ENCODE data around the gene MAP3K13. TPM values are rescaled to one million over a fixed set of nuclear protein-coding genes. Genes with fewer than 3 reads are reported as not detected.

The MAP3K13 gene
- total RNA-seq, 1 experiment from 2014 or later, result 21.0 TPM

DNA sequence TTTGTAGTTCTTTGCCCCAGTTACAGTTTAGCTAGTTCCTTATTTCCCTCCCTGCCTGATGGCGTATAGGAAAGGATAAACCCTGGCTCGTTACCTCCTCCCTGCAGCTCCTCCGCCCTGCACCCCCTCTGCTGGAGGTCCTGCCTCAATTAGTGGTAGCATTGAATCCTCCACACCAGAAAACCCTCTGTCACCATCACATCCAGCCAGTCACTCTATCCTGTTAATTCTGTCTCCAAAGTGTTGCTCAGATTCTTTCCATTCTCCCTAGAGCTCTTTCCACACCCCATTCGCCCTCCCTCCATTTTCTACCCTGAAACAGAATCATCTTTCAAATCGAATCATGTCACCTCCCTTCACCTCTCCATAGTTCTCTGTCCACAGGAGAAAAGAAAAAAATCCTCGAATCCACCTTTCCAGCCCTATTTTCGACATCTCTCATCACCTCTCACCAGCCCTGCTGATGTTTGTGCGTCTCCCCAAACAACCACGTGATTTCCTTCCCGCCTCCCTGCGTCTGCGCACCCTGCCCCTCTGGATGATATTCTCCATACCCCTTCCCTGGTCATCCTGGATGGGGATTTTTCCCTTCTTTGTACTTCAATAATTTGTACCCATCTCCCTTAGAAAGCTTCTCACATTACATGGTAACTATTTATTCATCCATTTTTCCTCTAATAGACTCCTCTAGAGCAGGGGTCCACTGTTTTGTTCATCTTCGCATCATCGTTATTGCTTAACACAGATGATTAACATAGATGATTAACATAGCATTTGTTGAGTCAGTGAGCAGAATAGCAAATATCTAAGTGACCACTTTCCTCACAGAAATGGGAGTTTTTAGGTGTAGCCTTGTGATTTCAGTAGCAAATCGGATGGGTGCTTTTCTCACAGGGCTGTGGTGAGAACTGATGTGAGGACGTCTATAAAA lies 37.1 kb downstream of the MAP3K13 start:
- ATAC-seq, result no peak
- CTCF ChIA-PET, result no interaction called here
- no TSS peak for BruUV-seq (replicated peaks)
- Histone ChIP-seq H2AFZ (ENCODE audit: low read depth, low read length, poor library complexity, severe bottlenecking) (no peak overlapping the region), H3K4me2 (ENCODE audit: low read length) (no peak overlapping the region), H3K27ac (ENCODE audit: low read depth, low read length) (no peak overlapping the region), H3K4me1 (ENCODE audit: control insufficient read depth in 1 of 2, insufficient read depth in 2 of 2, low read length in 2 of 2) (no peaks in the 10 kb centered on the region), H3K9me3 (ENCODE audit: control insufficient read depth in 1 of 2, insufficient read depth in 1 of 2, low read depth in 1 of 2, low read length in 2 of 2) (no peaks in the 10 kb centered on the region), H3K4me3 (replicated peaks in 1 of 2; ENCODE audit: low read depth in 1 of 2, low read length in 2 of 2) (no peak overlapping the region), H3K9me2 (ENCODE audit: insufficient read depth) (no peaks in the 10 kb centered on the region), H3K27me3 (ENCODE audit: insufficient read depth, low read length) (peaks cover 8% of the 10 kb centered on the region; the same call in 1 of the 2 replicates), H3K79me2 (ENCODE audit: insufficient read depth, low read length) (no peaks in the 10 kb centered on the region), H3K36me3 (ENCODE audit: control insufficient read depth in 1 of 2, insufficient read depth in 2 of 2, low read length in 2 of 2) (no peaks in the 10 kb centered on the region), H3K9ac (ENCODE audit: low read length) (no peak overlapping the region), H4K20me1 (ENCODE audit: insufficient read depth) (no peaks in the 10 kb centered on the region)
- POLR2A ChIA-PET, result no interaction called here
- RAD21 ChIA-PET (ENCODE audit: low non-redundant PET in 1 of 2, low total read pairs in 2 of 2, uncharacterized antibody in 2 of 2, unreplicated experiment in 2 of 2), result no interaction called here
- intact Hi-C loops (cut with micrococcal nuclease), result no loop called here
- TF ChIP-seq POLR2A (IDR thresholded peaks at IDR 0.05; ENCODE audit: borderline replicate concordance, extremely low read depth, insufficient read depth, insufficient read length) (no peak), YY1 (IDR thresholded peaks at IDR 0.05; ENCODE audit: extremely low read depth, insufficient replicate concordance, low read depth, low read length) (no peak), EZH2 (IDR thresholded peaks at IDR 0.05) (no peak), CEBPB (IDR thresholded peaks at IDR 0.05; ENCODE audit: low read depth) (no peak), CBX3 (IDR thresholded peaks at IDR 0.05; ENCODE audit: low read depth) (no peak), ZFX (IDR thresholded peaks at IDR 0.05) (no peak), JUND (IDR thresholded peaks at IDR 0.05) (no peak)
- TF ChIP-seq, protein P1, sequence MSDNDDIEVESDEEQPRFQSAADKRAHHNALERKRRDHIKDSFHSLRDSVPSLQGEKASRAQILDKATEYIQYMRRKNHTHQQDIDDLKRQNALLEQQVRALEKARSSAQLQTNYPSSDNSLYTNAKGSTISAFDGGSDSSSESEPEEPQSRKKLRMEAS (IDR thresholded peaks at IDR 0.05), result no peak
- TF ChIP-seq, protein P2, sequence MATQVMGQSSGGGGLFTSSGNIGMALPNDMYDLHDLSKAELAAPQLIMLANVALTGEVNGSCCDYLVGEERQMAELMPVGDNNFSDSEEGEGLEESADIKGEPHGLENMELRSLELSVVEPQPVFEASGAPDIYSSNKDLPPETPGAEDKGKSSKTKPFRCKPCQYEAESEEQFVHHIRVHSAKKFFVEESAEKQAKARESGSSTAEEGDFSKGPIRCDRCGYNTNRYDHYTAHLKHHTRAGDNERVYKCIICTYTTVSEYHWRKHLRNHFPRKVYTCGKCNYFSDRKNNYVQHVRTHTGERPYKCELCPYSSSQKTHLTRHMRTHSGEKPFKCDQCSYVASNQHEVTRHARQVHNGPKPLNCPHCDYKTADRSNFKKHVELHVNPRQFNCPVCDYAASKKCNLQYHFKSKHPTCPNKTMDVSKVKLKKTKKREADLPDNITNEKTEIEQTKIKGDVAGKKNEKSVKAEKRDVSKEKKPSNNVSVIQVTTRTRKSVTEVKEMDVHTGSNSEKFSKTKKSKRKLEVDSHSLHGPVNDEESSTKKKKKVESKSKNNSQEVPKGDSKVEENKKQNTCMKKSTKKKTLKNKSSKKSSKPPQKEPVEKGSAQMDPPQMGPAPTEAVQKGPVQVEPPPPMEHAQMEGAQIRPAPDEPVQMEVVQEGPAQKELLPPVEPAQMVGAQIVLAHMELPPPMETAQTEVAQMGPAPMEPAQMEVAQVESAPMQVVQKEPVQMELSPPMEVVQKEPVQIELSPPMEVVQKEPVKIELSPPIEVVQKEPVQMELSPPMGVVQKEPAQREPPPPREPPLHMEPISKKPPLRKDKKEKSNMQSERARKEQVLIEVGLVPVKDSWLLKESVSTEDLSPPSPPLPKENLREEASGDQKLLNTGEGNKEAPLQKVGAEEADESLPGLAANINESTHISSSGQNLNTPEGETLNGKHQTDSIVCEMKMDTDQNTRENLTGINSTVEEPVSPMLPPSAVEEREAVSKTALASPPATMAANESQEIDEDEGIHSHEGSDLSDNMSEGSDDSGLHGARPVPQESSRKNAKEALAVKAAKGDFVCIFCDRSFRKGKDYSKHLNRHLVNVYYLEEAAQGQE (IDR thresholded peaks at IDR 0.05; ENCODE audit: low read depth), result no peak
- TF ChIP-seq, protein P3, sequence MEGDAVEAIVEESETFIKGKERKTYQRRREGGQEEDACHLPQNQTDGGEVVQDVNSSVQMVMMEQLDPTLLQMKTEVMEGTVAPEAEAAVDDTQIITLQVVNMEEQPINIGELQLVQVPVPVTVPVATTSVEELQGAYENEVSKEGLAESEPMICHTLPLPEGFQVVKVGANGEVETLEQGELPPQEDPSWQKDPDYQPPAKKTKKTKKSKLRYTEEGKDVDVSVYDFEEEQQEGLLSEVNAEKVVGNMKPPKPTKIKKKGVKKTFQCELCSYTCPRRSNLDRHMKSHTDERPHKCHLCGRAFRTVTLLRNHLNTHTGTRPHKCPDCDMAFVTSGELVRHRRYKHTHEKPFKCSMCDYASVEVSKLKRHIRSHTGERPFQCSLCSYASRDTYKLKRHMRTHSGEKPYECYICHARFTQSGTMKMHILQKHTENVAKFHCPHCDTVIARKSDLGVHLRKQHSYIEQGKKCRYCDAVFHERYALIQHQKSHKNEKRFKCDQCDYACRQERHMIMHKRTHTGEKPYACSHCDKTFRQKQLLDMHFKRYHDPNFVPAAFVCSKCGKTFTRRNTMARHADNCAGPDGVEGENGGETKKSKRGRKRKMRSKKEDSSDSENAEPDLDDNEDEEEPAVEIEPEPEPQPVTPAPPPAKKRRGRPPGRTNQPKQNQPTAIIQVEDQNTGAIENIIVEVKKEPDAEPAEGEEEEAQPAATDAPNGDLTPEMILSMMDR (IDR thresholded peaks at IDR 0.05 in 2 of 3, conservative IDR thresholded peaks at IDR 0.05 in 1 of 3; ENCODE audit: borderline replicate concordance in 1 of 3, insufficient read depth in 1 of 3, low read depth in 2 of 3, low read length in 2 of 3), result no peak
- no peak for DNase-seq (ENCODE audit: low read depth, low spot score)

Data from HCT116 (cell line).